Limb (tissue), 2 donors: ENCODE measurements around the gene CDC5L.
A peak's percentile ranks its signal among the peaks of the same experiment; 100 is the strongest.
"Not testable (repeated sequence)": the region's sequence is repeated elsewhere in the genome, so short reads cannot be mapped to it uniquely, and the experiment has no call there.

Source experiments
- DNase-seq, 2 donors: peaks; one replicate each; pipeline ENCODE4 v3.0.0-alpha.2; 2016; ENCODE audit errors: extremely low spot score in 2 of 2

CDC5L gene

GRCh38 chr6:44415449-44415848 is 27.9 kb downstream of the CDC5L start:
- DNase-seq: no peak

- DNase-seq: no peak
Measured at GRCh38 chr6:44415873-44416502, 28.5 kb downstream of the CDC5L start.

GRCh38 chr6:44422531-44422930 is 35.0 kb downstream of the CDC5L start:
- DNase-seq: no peak

DNA sequence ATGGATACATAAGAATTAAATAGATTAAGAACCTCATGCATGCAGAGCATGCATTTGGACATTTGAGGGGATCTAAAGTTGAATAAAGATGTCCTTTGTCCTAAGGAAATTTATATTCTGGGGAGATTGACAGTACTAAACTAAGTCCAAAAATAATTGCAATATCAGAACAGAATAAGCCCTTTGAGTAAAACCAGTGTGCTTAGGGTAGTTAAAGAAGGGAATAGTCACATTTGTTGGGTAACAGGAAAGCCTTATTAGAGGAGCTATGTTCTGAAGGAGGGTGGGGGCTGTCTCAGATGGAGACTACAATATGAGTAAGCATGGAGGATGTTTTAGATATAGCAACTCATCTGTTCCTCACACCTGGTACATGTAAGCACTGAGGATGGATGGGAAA is 35.8 kb downstream of the CDC5L start:
- no peak for DNase-seq

DNA sequence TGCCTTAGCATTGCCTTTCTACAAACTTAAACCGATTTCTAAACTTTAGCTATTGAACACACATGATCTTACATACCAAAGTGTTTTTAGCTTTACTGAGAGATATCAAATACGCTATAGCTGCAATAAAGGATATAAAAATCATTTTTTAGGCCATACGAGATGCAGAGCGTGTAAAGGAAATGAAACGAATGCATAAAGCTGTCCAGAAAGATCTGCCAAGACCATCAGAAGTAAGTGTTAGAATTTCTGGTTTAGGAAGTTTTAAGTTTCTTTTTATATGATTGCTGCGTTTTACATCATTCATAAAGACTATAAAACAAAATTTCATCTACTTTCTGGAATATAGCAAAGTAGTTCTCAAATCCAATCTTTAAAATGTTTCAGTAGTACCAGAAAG is 38.4 kb downstream of the CDC5L start:
- no peak for DNase-seq

- DNase-seq: no peak
Measured at GRCh38 chr6:44428682-44429081, 41.2 kb downstream of the CDC5L start.

GRCh38 chr6:44430326-44430725 is 42.8 kb downstream of the CDC5L start:
- DNase-seq: no peak

DNA sequence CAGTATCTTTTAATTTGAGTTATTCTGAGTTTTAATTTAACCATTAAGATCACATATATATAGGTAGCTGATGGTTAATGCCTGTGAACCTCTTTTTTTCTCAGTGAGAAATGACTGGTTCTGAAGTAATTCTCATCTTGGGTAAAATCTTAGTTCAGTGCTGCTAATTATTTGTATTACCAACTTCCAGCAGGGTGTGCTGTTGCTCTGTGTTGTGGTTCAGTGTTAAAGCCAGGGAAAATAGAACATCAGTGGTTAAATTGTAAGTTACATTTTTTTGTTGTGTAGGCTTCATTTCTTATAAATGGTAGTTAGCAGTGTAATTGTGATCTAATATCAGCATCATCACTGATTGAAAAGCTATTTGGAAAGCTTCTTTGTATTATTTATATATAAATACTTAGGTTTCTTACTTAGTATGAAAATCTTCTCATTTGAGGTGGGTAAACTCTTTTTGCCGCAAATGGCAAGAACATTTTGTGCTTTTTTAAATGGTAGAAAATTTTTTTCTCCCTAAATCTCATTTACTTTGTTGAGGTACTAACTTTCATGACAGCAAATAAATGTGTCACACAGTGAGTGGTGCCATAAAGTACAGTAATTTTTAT is 43.7 kb downstream of the CDC5L start:
- DNase-seq: peak; percentile 65 to 73

- no peak for DNase-seq
Measured at GRCh38 chr6:44432227-44432626, 44.7 kb downstream of the CDC5L start.

- DNase-seq: no peak
Measured at GRCh38 chr6:44432726-44433125, 45.2 kb downstream of the CDC5L start.

- no peak for DNase-seq
Measured at GRCh38 chr6:44435500-44435899, 48.0 kb downstream of the CDC5L start.

DNA sequence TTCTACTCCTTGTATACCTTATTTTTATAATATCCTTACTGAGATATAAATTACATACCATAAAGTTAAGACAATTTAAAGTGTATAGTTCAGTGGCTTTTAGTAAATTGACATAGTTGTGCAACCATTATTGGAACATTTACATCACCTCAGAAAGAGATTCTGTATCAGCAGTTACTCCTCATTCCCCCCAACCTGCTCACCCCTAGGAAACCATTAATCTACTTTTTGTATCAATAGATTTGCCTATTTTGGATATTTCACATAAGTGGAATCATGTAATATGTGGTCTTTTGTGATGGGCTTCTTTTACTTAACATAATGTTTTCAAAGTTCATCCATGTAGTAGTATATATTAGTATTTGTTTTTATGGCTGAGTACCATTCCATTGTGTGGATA is 51.3 kb downstream of the CDC5L start:
- no peak for DNase-seq

DNA sequence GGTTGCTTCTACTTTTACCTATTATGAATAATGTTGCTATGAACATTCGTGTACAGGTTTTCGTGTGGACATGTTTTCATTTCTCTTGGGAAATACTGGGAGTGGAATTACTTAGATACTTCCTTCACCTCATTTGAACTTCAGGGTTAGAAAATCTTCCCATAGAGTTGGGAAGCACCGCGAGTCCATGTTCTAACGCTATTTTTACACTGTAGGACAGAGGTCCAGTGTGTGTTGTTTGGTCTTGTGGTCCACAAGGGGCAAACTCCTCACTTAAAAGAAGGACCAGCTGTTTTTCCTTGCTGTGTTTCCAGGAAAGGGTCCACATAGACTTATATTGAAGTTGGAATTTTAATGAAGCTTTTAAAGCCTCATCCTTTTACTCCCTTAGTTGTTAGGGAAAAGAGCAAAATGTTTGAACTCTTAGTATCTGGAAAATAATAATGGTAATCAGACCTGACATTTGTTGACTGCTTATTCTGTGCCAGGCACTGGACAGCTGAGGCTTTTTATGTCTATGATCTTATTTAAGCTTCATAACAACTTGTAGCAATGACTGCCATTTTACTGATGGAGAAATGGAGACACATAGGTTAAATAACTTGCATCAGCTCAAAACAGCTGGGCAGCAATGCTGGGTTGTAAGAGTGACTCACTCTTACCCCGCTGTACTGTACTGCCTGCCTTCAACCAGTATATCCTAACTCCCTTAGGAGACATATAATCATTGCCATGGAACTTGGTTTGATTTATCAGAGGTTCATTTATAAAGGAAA is 52.0 kb downstream of the CDC5L start:
- DNase-seq: no peak

DNA sequence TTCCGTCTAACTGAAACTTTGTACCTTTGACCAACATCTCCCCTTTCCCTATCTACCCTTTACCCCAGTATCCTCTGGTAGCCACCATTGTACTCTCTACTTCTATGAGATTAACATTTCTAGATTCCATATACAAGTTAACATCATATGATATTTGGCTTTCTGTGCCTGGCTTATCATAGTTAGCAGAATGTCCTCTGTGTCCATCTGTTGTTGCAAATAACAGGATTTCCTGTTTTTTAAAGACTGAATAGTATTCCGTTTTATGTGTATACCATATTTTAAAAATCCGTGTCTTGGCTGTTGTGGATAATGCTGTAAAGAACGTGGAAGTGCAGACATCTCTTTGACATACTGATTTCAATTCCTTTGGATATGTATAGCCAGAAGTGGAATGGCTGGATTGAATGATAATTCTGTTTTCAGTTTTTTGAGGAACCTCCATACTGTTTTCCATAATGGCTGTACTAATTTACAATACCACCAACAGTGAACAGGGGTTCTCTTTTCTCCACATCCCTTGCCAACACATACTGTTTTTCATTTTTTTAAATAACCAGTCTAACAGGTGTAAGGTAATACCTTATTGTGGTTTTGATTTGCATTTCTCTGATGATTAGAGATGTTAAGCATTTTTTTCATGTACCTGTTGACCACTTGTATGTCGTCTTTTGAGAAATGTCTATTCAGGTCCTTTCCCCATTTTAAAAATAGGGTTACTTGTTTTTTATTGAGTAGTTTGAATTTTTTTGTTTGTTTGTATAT is 53.8 kb downstream of the CDC5L start:
- DNase-seq: no peak

DNA sequence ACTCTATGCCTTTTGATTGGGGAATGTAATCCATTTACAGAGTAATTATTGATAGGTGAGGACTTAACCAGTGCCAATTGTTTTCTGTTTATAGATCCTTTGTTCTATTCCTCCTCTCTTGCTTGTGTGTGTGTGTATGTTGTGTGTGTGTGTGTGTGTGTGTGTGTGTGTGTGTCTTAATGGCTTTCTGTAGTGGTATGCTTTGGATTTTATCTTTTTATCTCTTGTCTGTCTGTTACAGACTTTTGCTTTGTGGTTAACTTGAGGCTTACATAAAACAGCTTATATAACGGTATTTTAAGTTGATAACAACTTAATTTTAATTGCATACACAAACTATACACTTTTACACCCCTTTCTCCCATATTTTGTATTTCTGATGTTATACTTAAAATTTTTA is 54.7 kb downstream of the CDC5L start:
- no peak for DNase-seq

DNA sequence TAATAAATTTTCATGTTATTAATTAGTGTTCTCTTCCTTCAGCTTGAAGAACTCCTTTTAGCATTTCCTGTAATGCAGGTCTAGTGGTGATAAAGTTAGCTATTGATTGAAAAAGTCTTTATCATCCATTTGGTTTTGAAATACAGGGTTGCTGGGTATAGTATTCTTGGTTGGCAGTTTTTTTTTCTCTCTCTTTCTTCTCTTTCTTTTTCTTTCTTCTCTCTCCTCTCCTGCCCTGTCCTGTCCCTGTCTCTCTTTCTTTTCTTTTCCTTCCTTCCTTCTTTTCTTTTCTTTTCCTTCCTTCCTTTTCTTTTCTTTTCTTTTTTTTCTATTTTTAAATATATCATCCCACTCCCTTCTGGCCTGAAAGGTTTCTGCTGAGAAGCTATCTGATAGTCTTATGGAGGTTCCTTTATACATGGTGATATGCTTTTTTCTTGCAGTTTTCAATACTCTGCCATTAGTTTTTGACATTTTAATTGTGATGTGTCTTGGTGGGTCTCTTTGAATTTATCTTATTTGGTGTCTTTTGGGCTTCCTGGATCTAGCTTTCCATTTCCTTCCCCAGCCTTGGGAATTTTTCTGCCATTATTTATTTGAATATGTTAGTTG is 55.4 kb downstream of the CDC5L start:
- DNase-seq: no peak

DNA sequence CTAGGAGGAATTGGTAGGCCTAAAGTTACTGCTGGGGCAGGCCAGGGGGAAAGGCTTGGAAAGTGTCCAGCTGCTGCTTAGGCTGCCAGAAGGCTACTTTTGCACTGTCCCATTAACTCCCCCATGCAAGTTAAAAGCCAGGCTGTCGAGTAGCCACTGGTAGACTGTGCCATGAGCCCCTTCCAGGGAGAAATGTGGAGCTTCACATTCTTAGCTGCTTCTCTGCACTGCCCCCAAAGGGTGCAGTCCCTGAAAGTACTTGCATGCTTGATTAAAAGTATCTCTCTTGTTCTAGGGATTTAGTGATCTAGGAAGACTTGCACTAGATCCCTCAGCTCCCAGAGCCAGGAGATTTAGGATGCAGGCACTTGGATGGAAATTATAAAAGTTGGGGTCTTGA is 57.3 kb downstream of the CDC5L start:
- no peak for DNase-seq

GRCh38 chr6:44446626-44447300 is 59.3 kb downstream of the CDC5L start:
- DNase-seq: no peak

GRCh38 chr6:44449181-44449580 is 61.7 kb downstream of the CDC5L start:
- not testable (repeated sequence) for DNase-seq

- DNase-seq: no peak
Measured at GRCh38 chr6:44451803-44452695, 64.5 kb downstream of the CDC5L start.
